Endodermal cell (in vitro differentiated cells): Measurements from ENCODE around the gene STX10. TPM values are rescaled to one million over a fixed set of nuclear protein-coding genes. Genes with fewer than 3 reads are reported as not detected.

ENCODE experiments used
- DNase-seq: peaks from one replicate; pipeline ENCODE4 v3.0.0-alpha.2; 2017
- H3K27ac ChIP-seq: 2 replicates; pipeline ENCODE4 v1.5.1; 2013; ENCODE audit warnings: mild to moderate bottlenecking, low read depth, low read length, moderate library complexity
- H3K27me3 ChIP-seq: 2 replicates; pipeline ENCODE4 v1.6.1; 2013; ENCODE audit warnings: mild to moderate bottlenecking, low read length, moderate library complexity; ENCODE audit not compliant: insufficient read depth, control insufficient read depth, poor library complexity, severe bottlenecking
- H3K36me3 ChIP-seq: 2 replicates; pipeline ENCODE4 v1.7.0; 2013; ENCODE audit warnings: mild to moderate bottlenecking, low read length, moderate library complexity; ENCODE audit not compliant: control insufficient read depth, insufficient read depth
- H3K4me1 ChIP-seq: one replicate; pipeline ENCODE4 v1.7.0; 2013; ENCODE audit warnings: low read length; ENCODE audit not compliant: control insufficient read depth, insufficient read depth
- H3K4me3 ChIP-seq: 2 replicates; pipeline ENCODE4 v1.5.1; 2013; ENCODE audit warnings: mild to moderate bottlenecking, low read length, moderate library complexity
- H3K9ac ChIP-seq: 2 replicates; pipeline ENCODE4 v1.6.1; 2013; ENCODE audit warnings: mild to moderate bottlenecking, low read length, moderate library complexity; ENCODE audit not compliant: poor library complexity, severe bottlenecking; ENCODE audit errors: extremely low read depth
- H3K9me3 ChIP-seq: 2 replicates; pipeline ENCODE4 v1.6.1; 2013; ENCODE audit warnings: mild to moderate bottlenecking, low read length, moderate library complexity; ENCODE audit not compliant: control insufficient read depth
- H3K27ac Mint-ChIP-seq: 2 replicates; pipeline ENCODE4 v1.8.0; 2020; ENCODE audit warnings: mixed read lengths
- H3K27me3 Mint-ChIP-seq: 2 replicates; pipeline ENCODE4 v1.8.0; 2021; ENCODE audit warnings: mild to moderate bottlenecking, mixed read lengths; ENCODE audit not compliant: insufficient read depth
- H3K36me3 Mint-ChIP-seq: 2 replicates; pipeline ENCODE4 v1.8.0; 2020; ENCODE audit warnings: low read depth, mixed read lengths
- H3K4me1 Mint-ChIP-seq: 2 replicates; pipeline ENCODE4 v1.8.0; 2020; ENCODE audit warnings: mixed read lengths
- H3K4me3 Mint-ChIP-seq: 2 replicates; pipeline ENCODE4 v1.8.0; 2020; ENCODE audit warnings: mild to moderate bottlenecking, moderate library complexity, mixed read lengths
- H3K9me3 Mint-ChIP-seq: 2 replicates; pipeline ENCODE4 v1.8.0; 2020; ENCODE audit warnings: mild to moderate bottlenecking, mixed read lengths
- WGBS, 2 experiments: methylation state at CpG; one replicate each; pipeline versions ENCODE4 v1.1.5 to v1.1.7; 2013; ENCODE audit warnings: missing lambda C conversion rate in 2 of 2, mixed read lengths in 1 of 2; ENCODE audit not compliant: insufficient coverage in 1 of 2, insufficient read length in 1 of 2; 5-methylcytosine and 5-hydroxymethylcytosine counted together
- total RNA-seq, 2 donors: library from RNA; stranded (reverse); fragmentation: NEBNext Ultra II Directional in 1 of 2; extraction: Animal tissue kit (Norgen Biotek cat#: 25700) in 1 of 2; gene quantifications; 2 replicates in 1 of 2; 3 replicates in 1 of 2; pipeline ENCODE4 v1.2.1, GENCODE V29; 2021
- TF ChIP-seq, protein P1 (sequence below): fragments of 200-600 bp; sonication (generic); conservative IDR thresholded peaks from 2 replicates; pipeline ENCODE4 v1.5.0; 2021; ENCODE audit warnings: antibody characterized with exemption, mild to moderate bottlenecking

Gene STX10
- total RNA-seq, 2 donors from 2014 or later = 30.8 to 34.8 TPM

DNA sequence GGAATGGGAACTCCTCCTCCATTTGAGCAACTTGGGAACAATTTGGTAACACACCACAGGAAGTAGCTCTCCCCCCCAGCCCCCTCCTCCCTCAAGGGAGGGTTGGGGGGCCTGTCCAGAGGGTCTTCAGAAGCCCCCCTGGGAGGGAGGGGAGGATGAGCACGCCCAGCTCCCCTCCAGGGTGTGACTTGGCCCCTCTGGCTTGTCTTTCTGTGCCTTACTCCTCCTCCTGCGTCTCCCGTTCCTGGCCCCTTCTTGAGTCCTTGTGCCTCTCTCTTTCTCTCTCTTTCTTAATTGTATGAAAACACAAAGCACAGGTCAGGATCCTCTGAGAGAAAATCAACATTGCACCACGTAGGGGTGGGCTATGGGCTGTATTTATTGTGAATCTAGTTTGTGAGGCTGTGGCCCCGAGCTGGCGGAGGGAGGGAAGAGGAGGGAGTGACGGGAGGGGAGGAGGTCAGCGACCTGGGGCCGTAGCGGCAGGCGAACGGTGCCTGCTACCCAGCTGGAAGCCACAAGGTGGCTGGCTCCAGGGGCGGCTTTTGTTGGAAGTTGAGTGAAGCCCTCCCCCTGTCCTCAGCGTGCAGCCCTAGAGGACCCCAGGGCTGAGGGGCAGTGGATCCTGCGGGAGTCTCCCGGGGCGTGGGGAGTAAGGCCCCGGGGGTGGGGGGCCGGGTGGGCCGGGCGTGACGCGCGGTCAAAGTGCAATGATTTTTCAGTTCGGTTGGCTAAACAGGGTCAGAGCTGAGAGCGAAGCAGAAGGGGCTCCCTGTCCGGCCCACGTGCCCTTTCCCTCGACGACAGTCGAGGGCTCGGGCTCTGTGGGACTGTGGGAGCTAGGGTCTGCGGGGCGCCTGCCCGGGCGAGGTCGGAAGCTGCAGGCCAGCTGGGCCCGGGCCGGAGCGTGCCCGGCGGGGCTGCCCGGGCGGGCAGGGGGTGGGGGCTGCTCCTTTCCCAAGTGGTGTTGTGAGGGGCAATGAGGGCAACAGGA, 53.9 kb downstream of the STX10 start:
- Histone ChIP-seq H3K4me3 (peak overlapping the region; percentile 63), H3K36me3 (no peaks in the 10 kb centered on the region), H3K27me3 (peaks cover 74% of the 10 kb centered on the region), H3K4me1 (peaks cover 11% of the 10 kb centered on the region), H3K9me3 (no peaks in the 10 kb centered on the region), H3K9ac (no peak overlapping the region), H3K27ac (no peak overlapping the region)
- H3K9me3 Mint-ChIP-seq = no peaks in the 10 kb centered on the region
- peaks cover 83% of the 10 kb centered on the region for H3K27me3 Mint-ChIP-seq
- H3K4me3 Mint-ChIP-seq = peak overlapping the region; percentile 48
- WGBS, 2 experiments = 1 to 3% methylated on average over 28 to 42 of the region's 44 CpGs
- peaks cover 14% of the 10 kb centered on the region for H3K4me1 Mint-ChIP-seq
- TF ChIP-seq, protein P1, sequence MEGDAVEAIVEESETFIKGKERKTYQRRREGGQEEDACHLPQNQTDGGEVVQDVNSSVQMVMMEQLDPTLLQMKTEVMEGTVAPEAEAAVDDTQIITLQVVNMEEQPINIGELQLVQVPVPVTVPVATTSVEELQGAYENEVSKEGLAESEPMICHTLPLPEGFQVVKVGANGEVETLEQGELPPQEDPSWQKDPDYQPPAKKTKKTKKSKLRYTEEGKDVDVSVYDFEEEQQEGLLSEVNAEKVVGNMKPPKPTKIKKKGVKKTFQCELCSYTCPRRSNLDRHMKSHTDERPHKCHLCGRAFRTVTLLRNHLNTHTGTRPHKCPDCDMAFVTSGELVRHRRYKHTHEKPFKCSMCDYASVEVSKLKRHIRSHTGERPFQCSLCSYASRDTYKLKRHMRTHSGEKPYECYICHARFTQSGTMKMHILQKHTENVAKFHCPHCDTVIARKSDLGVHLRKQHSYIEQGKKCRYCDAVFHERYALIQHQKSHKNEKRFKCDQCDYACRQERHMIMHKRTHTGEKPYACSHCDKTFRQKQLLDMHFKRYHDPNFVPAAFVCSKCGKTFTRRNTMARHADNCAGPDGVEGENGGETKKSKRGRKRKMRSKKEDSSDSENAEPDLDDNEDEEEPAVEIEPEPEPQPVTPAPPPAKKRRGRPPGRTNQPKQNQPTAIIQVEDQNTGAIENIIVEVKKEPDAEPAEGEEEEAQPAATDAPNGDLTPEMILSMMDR = peak; percentile 69
- H3K27ac Mint-ChIP-seq = no peak overlapping the region
- peaks cover 6% of the 10 kb centered on the region for H3K36me3 Mint-ChIP-seq
- peak; percentile 92 for DNase-seq

DNA sequence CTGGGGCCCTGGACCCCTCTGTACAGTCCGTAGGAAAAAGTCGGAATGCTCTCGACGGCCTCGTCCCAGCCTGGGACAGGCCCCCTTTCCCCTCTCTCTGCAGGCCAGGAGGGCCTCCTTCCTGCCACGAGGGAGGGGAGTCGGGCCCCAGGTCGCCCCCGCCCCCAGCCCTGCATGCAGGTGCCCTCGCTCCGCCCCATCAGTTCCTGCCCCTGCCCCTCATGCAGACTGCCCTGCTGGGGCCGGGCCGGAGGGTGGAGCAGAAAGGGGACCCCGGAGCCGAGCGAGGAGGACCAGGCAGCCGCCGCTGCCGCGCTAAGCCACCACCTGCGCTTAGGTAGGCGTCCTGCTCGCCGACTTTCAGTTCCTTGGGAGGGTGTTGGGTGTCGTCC, 54.8 kb downstream of the STX10 start:
- peaks cover 16% of the 10 kb centered on the region for H3K4me1 ChIP-seq
- H3K27ac ChIP-seq = no peak overlapping the region
- H3K9me3 ChIP-seq = no peaks in the 10 kb centered on the region
- WGBS, 2 experiments = 0 to 1% methylated on average over 7 to 25 of the region's 25 CpGs
- TF ChIP-seq, protein P1 = no peak
- DNase-seq = peak; percentile 87
- Mint-ChIP-seq H3K9me3 (no peaks in the 10 kb centered on the region), H3K4me3 (peak overlapping the region; percentile 48), H3K36me3 (peaks cover 6% of the 10 kb centered on the region), H3K27ac (no peak overlapping the region), H3K27me3 (peaks cover 82% of the 10 kb centered on the region), H3K4me1 (peaks cover 21% of the 10 kb centered on the region)
- H3K4me3 ChIP-seq = peak overlapping the region; percentile 63
- H3K27me3 ChIP-seq = peaks cover 65% of the 10 kb centered on the region
- H3K36me3 ChIP-seq = no peaks in the 10 kb centered on the region
- H3K9ac ChIP-seq = no peak overlapping the region

DNA sequence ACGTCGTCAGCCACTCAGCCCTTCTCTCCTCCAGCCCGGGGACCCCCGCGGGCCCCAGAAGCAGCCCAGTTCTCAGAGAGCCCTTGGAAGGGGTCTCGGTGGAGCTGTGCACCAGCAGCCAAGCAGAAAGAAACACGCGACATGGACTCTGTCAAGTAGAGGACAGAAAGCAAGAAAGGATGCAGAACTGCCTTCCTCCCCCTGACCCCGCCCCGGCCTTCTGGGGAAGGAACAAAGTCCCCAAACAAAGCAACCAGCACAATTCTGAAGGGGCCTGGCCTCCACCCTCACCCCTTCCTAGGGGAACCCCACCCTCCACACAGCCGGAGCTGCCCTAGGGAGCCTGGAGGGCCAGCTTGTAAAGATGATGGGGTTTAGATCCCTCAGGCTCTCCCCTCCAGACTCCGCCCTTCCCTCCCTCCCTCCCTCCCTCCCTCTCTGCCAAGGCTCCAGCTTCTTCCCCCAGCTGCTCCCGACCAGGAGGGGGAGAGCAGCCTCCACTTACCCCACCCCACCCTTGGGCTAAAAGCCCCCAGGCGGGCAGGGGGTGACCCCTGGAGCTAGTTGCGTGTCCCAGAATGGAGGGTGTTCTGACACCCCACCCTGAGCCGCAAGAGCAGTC, 55.3 kb downstream of the STX10 start:
- H3K9me3 Mint-ChIP-seq = no peaks in the 10 kb centered on the region
- H3K9ac ChIP-seq = no peak overlapping the region
- DNase-seq = peak; percentile 85
- H3K4me1 Mint-ChIP-seq = peaks cover 21% of the 10 kb centered on the region
- no peak overlapping the region for H3K27ac ChIP-seq
- H3K27ac Mint-ChIP-seq = no peak overlapping the region
- peak overlapping the region; percentile 48 for H3K4me3 Mint-ChIP-seq
- H3K4me1 ChIP-seq = peaks cover 16% of the 10 kb centered on the region
- H3K9me3 ChIP-seq = no peaks in the 10 kb centered on the region
- H3K4me3 ChIP-seq = peak overlapping the region; percentile 63
- H3K36me3 ChIP-seq = no peaks in the 10 kb centered on the region
- peaks cover 81% of the 10 kb centered on the region for H3K27me3 Mint-ChIP-seq
- H3K36me3 Mint-ChIP-seq = peaks cover 1% of the 10 kb centered on the region
- 9 to 13% methylated on average over 11 to 16 of the region's 16 CpGs for WGBS, 2 experiments
- TF ChIP-seq, protein P1 = peak; percentile 23
- H3K27me3 ChIP-seq = peaks cover 60% of the 10 kb centered on the region
